Hematopoietic multipotent progenitor cell treated with erythropoietin and hydrocortisone succinate and interleukin-3 and kit ligand, for 4 days (in vitro differentiated cells): ENCODE results near the gene EID3.
"Not testable (repeated sequence)": the region's sequence is repeated elsewhere in the genome, so short reads cannot be mapped to it uniquely, and the experiment has no call there.

Experiments
- DNase-seq: peaks from one replicate; pipeline ENCODE4 v3.0.0-alpha.2; 2015

EID3 gene

DNA sequence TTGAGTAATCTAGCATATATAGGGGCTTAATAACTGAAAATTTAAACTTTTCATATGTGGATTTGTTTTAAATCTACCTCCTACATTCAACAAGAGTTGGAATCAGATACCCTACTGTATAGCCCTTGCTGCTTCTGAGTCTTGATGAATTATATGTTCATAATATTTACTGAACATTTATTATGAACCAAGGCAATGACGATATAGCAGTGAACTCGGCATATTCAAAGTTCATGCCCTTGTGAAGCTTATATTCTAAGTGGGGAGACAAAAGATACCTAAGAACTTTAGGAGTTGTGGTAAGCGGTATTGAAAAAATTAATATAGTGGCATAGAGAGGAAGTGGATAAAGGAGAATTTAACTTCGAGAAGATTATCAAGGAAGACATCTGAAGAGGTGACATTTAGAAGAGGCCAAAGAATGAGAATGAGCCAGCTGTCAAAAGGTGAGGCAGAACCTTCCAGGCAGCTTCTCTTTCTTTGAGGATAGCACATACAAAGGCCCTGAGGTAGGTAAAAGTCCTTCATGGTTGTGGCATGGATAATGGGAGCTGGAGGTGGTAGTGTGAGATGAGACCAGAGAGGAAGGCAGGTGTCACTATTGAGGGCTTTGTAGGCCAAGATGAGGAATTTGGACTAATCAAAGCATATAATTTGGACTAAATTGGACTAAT is 10.2 kb downstream of the EID3 start:
- no peak for DNase-seq

DNA sequence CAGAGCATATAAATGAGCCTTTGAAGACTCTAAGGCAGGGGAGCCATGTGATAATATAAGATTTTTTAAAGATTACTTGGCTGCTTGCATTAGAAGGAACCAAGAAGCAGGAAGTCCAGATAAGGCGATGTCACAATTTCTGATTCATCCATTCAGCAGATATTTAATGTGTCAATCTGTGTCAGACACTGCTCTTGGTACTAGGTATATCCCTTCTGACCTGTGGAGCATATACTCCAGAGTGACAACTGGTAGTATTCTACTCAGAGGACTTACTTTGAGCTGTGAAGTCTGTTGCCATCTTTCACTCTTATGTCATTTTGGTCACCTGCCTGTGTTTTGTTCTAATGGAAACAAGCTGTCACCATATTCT is 10.7 kb downstream of the EID3 start:
- peak; percentile 40 for DNase-seq

DNA sequence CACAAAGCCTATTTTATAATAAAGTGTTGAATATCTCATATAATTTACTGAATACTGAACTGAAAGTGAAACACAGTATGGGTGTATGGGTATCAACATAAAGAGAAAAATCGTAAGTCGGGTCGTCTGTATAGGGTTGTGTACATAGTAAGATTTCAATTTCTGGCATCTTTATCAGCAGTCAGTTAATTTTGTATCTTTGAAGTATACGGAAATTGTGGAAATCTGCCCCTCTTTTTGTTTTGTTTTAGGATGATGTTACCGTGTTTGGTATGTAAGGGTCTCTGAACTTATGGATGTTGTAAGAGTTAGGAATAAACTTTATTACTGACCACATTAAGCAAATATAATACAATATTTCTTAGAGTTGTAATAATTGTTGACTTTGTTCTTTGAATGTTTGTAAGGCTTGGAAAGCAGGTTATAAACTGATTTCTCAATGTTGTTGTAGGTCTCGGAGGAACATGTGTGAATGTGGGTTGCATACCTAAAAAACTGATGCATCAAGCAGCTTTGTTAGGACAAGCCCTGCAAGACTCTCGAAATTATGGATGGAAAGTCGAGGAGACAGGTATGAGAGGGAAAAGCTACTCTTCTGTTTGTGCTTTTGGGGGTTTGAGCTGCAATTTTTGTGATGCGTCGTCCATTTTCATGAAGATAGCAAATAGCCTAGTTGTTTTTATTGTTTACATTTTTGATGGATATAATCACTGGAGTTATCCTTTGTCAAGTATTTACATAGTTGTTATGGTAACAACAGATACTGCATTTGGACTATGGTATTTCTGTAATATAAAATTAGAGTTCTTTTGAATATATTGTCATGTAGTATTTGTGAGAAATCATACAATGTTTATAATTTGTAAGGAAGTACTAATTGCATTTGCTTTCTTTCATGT is 12.0 kb downstream of the EID3 start:
- DNase-seq = no peak

- no peak for DNase-seq
These were observed 13.4 kb downstream of the EID3 start for GRCh38 chr12:104316936-104317335.

DNA sequence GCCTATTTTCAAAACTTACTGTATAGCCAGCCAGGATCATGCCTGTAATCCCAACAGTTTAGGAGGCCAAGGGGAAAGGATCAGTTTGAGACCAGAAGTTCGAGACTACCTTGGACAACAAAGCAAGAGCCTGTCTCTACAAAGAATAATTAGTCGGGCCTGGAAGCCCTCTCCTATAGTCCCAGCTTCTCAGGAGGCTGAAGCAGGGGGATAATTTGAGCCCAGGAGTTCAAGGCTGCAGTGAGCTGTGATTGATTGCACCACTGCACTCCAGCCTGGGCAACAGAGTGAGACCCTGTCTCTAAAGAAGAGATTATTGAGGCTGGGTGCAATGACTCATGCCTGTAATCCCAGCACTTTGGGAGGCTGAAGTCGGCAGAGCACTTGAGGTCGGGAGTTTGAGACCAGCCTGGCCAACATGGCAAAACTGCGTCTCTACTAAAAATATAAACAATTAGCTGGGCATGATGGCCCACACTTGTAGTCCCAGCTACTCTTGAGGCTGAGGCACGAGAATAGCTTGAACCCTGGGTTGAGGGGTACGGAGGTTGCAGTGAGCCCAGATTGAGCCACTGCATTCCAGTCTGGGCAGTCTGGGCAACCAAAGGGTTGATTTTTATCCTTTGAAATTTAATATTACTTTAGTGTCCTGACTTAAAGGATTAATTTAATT is 14.1 kb downstream of the EID3 start:
- no peak for DNase-seq

DNA sequence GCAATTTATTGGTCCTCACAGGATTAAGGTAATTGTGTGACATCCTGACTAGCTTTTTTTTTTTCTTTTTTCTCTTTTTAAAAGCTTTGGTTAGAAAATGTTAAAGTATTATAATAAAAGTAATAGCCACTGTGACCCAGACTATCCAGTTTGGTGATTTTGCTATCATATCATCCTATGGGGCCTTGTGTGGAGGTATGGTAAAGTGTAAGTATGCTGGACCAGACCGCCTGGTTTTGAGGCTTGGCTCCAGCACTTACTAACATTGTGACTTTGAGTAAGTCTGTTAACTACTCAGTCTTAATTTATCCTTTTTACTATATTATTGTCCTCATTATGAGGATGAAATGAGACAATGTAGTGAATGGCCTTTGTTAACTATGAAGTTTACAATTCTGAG is 15.5 kb downstream of the EID3 start:
- no peak for DNase-seq

GRCh38 chr12:104319918-104320626 is 16.5 kb downstream of the EID3 start:
- DNase-seq = no peak

- no peak for DNase-seq
These were observed 17.1 kb downstream of the EID3 start for GRCh38 chr12:104320627-104321024.

DNA sequence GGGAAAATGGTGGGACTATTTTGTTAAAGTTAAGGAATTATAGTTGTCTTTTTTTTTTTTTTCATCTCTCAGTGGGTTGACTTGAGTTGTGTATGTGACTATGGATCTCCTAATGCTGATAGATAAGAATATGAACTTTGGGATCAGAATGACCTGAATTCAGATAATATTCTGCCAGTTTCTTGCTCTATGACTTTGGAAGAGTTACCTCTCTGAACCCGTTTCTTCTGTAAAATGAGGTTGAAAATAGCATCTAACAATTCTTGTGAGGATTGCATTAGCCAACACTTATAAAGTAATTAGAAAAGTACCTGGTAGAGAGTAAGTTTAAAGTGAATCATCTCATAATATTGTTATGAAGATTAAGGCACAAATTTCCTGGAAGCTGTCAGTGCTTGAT is 18.4 kb downstream of the EID3 start:
- no peak for DNase-seq

- DNase-seq = not testable (repeated sequence)
These were observed 19.0 kb downstream of the EID3 start for GRCh38 chr12:104322533-104322932.

DNA sequence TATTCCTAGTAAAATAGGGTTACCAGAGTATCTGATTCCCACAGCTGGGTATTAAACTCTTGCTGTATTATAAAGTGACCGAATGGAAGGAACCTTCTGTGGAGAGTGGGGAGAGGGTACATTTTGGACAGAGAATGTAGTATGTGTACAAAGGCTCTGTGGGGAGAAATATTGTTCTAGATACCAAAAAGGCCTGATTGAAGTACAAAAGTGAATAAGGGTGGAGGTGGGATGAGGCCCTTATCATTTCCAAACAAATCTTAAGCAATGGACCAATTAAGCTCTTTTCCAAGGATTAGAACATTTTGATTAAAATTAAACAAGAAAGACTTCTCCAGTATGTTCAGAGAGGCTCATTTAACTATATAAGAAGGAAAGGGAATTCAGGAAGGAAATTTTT is 20.4 kb downstream of the EID3 start:
- DNase-seq = no peak

DNA sequence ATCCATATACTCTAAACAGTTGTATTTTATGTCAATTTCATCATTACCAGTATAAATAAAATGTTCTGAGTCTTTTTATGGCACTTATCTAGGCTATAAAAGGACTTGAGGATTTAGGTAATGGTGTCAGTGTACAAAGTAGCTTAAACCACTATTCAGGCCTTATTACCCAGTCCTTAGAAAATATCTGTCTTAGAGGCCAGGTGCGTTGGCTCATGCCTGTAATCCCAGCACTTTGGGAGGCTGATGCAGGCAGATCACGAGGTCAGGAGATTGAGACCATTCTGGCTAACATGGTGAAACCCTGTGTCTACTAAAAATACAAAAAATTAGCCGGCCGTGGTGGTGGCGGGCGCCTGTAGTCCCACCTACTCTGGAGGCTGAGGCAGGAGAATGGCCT is 24.7 kb downstream of the EID3 start:
- not testable (repeated sequence) for DNase-seq

DNA sequence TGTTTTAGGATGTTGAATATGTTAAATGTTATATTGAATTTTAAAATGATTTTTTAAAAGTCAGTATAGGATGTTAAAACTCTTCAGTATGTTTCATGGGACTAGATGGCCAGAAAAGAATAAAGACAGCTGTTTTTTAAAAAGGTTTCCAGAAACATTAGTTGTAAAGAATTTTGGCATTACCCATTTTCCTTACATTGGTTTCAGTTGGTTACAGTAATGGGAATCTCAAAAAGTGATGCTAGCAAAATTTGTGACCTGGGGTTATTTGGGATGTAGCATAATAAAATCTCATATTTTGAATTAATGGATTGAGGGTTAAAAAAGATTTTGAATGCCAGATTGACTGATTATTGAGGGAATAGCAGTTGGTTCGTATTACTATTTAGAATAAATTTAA is 25.3 kb downstream of the EID3 start:
- no peak for DNase-seq

DNA sequence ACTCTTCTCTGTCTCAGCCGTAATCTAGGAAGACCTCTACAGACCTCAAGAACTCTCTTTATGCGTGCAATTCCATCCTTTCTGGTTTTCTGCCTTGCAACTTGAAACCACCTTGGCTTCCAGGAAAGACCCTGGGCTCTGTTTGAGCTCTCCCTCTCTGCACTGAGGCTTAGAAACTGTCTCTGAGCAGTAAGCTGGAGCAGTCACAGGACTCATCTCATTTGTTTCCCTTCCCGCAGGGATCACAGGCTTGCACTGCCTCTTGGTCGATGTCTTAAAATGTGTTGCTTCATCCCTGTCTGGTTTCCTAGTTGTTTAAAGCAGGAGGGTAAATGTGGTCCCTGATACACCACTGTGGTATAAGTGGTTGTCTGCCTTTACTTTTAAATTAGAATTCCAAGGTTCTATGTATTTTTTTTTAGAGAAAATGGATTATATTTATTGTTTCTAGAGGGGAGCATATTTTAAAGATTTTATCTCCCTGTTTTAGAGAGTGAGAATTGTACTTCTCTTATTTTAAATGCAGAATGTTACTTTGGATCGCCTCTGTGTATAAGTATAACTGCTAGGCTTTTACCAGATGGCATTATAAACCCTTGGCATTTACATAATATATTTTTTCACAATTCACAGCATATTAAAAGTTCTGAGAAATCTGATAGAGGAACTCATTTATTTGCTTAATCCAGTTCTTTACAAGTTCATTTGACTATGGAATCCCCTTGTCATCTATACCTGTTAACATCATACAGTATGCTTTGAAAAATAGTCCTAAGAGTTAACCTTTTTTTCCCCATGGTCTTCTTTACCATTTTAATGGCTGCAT is 26.4 kb downstream of the EID3 start:
- no peak for DNase-seq

DNA sequence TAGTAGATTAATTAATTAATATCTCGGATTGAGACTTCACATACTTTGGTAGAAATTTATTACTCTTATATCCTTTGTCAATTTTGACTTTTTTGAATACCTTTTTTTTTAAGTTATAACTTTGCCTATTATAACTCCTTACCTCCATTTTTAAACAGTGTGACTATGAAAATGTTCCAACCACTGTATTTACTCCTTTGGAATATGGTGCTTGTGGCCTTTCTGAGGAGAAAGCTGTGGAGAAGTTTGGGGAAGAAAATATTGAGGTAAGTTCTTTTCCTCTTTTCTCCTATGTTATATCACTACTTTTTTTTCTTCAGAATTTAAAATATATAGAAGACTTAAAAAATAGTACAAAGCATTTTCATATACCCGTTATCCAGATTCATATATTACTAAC is 27.8 kb downstream of the EID3 start:
- no peak for DNase-seq

DNA sequence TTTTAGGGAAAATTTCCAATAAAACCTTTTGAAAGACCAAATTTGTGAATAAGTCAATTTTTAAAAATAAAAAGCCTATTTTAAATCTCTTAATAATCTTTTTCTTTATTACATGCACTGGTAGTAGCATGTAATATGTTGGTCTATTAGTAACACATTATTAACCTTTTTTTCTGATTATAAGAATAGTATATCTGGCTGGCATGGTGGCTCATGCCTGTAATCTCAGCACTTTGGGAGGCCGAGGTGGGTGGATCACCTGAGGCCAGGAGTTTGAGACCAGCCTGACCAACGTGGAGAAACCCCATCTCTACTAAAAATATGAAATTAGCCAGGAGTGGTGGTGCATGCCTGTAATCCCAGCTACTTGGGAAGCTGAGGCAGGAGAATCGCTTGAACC is 28.7 kb downstream of the EID3 start:
- DNase-seq = not testable (repeated sequence)

- DNase-seq = no peak
These were observed 30.2 kb downstream of the EID3 start for GRCh38 chr12:104333692-104334255.

DNA sequence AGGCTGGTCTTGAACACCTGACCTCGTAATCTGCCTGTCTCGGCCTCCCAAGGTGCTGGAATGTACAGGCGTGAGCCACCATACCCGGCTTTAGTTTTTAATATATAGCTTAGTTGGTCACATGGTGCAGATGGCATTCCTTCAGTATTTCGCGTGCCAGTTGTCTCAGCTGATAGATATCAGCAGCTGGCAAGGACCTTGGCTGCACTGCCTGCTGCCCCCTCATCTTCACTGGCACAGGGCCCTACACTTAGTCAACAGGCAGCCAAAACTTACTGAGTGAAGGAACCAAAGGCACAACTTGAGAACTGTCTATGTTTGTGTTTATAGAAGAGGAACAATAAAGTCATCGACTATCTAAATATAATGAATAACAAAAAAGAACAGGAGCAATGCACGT is 31.0 kb downstream of the EID3 start:
- no peak for DNase-seq

GRCh38 chr12:104336115-104336514 is 32.6 kb downstream of the EID3 start:
- no peak for DNase-seq

DNA sequence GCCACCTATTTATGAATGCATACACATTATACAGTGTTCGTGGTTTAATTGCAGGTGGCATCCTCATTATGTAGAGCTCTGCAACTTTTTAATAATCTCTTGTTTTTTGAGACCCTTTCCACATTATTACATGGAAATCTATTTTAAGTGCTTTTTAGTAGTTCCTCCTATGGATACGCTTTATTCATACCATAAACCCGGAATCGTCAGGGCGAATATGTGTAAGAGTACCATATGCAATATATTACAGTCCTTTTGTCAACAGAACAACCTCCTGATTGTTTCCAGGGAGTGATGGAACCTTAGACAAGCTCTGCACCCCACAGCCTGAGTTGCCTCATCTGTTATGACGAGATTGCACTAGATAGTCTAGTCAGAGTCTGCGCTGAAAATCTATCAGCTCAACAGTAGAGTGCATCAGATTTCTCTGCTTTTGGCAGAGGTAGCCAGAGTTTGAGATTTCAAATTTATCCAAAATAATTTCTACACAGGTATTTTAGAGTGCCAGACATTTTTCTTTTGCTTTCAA is 33.6 kb downstream of the EID3 start:
- DNase-seq = no peak

- DNase-seq = no peak
These were observed 36.1 kb downstream of the EID3 start for GRCh38 chr12:104339663-104340062.

DNA sequence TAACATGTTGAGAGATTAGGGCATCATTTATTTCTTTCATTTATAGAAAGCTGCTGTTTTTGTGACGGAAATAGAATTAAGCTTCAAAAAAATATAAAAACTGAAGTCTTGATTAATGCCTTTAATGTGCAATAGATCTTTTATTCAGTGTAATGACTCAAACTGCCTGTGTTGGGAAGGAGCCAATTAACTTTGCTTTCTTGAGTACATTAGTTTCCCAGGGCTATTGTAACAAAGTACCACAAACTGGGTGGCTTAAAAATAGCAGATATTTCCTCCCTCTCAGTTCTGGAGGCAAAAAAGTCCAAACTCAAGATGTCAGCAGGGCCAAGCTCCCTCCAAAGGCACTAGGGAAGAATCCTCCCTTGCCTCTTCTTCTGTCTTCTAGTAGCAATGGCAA is 36.6 kb downstream of the EID3 start:
- DNase-seq = no peak
